ENCODE data around the gene STRN4.
"Not testable (repeated sequence)": the region's sequence is repeated elsewhere in the genome, so short reads cannot be mapped to it uniquely, and the experiment has no call there.

STRN4 gene

GRCh38 chr19:46768746-46769145, 22.5 kb upstream of the STRN4 start:
- H3K27me3 ChIP-seq (ENCODE audit: control insufficient read depth in 1 of 2, insufficient read depth in 2 of 2, low read length in 2 of 2); H3K4me1 ChIP-seq (ENCODE audit: control insufficient read depth, insufficient read depth, low read length); H3K9me3 ChIP-seq (ENCODE audit: control insufficient read depth in 2 of 2, low read length in 2 of 2); H3K4me3 ChIP-seq (ENCODE audit: low read length in 2 of 2); H3K36me3 ChIP-seq (ENCODE audit: control insufficient read depth in 2 of 2, insufficient read depth in 2 of 2, low read length in 2 of 2); H3K27ac ChIP-seq (ENCODE audit: low read length): not testable (repeated sequence)
- peak overlapping the region in 1 of 2 donors; percentile 13 for H3K9ac ChIP-seq (ENCODE audit: low read length in 2 of 2)

- Histone ChIP-seq H3K4me1 (ENCODE audit: control insufficient read depth, insufficient read depth, low read length) (peaks cover 2% of the 10 kb centered on the region), H3K36me3 (ENCODE audit: control insufficient read depth in 2 of 2, insufficient read depth in 2 of 2, low read length in 2 of 2) (no peaks in the 10 kb centered on the region), H3K27me3 (ENCODE audit: control insufficient read depth in 1 of 2, insufficient read depth in 2 of 2, low read length in 2 of 2) (no peaks in the 10 kb centered on the region), H3K27ac (ENCODE audit: low read length) (no peak overlapping the region), H3K9me3 (ENCODE audit: control insufficient read depth in 2 of 2, low read length in 2 of 2) (no peaks in the 10 kb centered on the region), H3K4me3 (ENCODE audit: low read length in 2 of 2) (no peak overlapping the region), H3K9ac (ENCODE audit: low read length in 2 of 2) (no peak overlapping the region)
Observed at GRCh38 chr19:46766569-46767317, 20.5 kb upstream of the STRN4 start.

DNA sequence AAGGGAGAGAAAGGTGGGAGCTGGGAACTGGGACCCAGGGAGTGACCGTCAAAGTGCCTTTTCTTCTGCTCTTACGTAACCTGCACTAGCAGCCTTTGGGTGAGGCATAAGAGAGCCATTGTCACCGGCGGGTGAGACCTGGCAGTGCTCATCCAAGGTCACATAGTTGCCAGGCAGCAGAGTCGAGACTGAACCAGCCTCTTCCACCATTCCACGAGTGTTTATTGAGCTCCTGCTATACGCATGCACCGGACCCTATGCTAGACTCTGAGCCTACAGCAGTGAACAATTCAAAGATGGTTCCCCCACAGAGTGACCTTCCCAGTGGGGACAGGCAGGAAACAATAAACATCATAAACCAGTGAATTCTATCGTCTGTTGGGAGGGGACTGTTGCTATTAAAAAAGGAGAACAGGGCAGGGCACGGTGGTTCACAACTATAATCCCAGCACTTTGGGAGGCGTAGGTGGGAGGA, 18.6 kb upstream of the STRN4 start:
- H3K27ac ChIP-seq (ENCODE audit: low read length): no peak overlapping the region
- H3K4me1 ChIP-seq (ENCODE audit: control insufficient read depth, insufficient read depth, low read length): peaks cover 2% of the 10 kb centered on the region
- no peak overlapping the region for H3K9ac ChIP-seq (ENCODE audit: low read length in 2 of 2)
- H3K4me3 ChIP-seq (ENCODE audit: low read length in 2 of 2): no peak overlapping the region
- H3K36me3 ChIP-seq (ENCODE audit: control insufficient read depth in 2 of 2, insufficient read depth in 2 of 2, low read length in 2 of 2): no peaks in the 10 kb centered on the region
- H3K9me3 ChIP-seq (ENCODE audit: control insufficient read depth in 2 of 2, low read length in 2 of 2): no peaks in the 10 kb centered on the region
- H3K27me3 ChIP-seq (ENCODE audit: control insufficient read depth in 1 of 2, insufficient read depth in 2 of 2, low read length in 2 of 2): no peaks in the 10 kb centered on the region

DNA sequence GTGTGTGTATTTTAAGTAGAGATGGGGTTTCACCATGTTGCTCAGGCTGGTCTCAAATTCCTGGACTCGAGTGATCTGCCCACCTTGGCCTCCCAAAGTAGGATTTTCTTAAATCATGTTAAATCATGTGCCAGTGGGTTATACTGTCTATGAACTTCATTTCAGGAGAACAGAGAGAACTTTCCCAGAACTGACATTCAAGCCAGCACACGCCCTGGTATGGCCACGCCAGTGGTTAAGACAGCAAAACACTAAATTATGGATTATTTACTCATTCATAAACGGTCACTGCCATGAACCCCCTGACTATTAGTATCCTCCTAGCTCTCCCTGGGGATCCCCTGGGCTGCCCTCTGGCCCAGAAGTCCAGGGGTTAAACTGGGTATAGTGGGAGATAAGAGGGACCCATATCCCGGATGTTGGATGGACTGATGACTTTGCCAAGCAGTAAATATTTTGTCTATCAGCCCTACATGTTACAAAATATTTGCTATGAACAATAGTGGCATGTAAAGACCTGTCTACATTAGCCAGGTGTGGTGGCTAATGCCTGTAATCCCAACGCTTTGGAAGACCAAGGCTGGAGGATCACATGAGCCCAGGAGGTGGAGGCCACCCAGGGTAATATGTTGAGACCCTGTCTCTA, 16.1 kb upstream of the STRN4 start:
- Histone ChIP-seq H3K27ac (ENCODE audit: low read length) (no peak overlapping the region), H3K27me3 (ENCODE audit: control insufficient read depth in 1 of 2, insufficient read depth in 2 of 2, low read length in 2 of 2) (no peaks in the 10 kb centered on the region)

GRCh38 chr19:46761418-46761831, 15.2 kb upstream of the STRN4 start:
- Histone ChIP-seq H3K27me3 (ENCODE audit: control insufficient read depth in 1 of 2, insufficient read depth in 2 of 2, low read length in 2 of 2) (no peaks in the 10 kb centered on the region), H3K4me1 (ENCODE audit: control insufficient read depth, insufficient read depth, low read length) (peaks cover 7% of the 10 kb centered on the region), H3K9me3 (ENCODE audit: control insufficient read depth in 2 of 2, low read length in 2 of 2) (no peaks in the 10 kb centered on the region), H3K27ac (ENCODE audit: low read length) (no peak overlapping the region), H3K4me3 (ENCODE audit: low read length in 2 of 2) (no peak overlapping the region), H3K36me3 (ENCODE audit: control insufficient read depth in 2 of 2, insufficient read depth in 2 of 2, low read length in 2 of 2) (peaks cover 0 to 4% of the 10 kb centered on the region in 2 donors), H3K9ac (ENCODE audit: low read length in 2 of 2) (no peak overlapping the region)

More for the DNA sequence above, 16.1 kb upstream of the STRN4 start:
- Histone ChIP-seq H3K36me3 (ENCODE audit: control insufficient read depth in 2 of 2, insufficient read depth in 2 of 2, low read length in 2 of 2) (no peaks in the 10 kb centered on the region), H3K4me3 (ENCODE audit: low read length in 2 of 2) (no peak overlapping the region), H3K9ac (ENCODE audit: low read length in 2 of 2) (no peak overlapping the region), H3K9me3 (ENCODE audit: control insufficient read depth in 2 of 2, low read length in 2 of 2) (no peaks in the 10 kb centered on the region), H3K4me1 (ENCODE audit: control insufficient read depth, insufficient read depth, low read length) (peaks cover 4% of the 10 kb centered on the region)

GRCh38 chr19:46760897-46761296, 14.6 kb upstream of the STRN4 start:
- H3K9me3 ChIP-seq (ENCODE audit: control insufficient read depth in 2 of 2, low read length in 2 of 2); H3K27ac ChIP-seq (ENCODE audit: low read length); H3K27me3 ChIP-seq (ENCODE audit: control insufficient read depth in 1 of 2, insufficient read depth in 2 of 2, low read length in 2 of 2); H3K4me3 ChIP-seq (ENCODE audit: low read length in 2 of 2); H3K36me3 ChIP-seq (ENCODE audit: control insufficient read depth in 2 of 2, insufficient read depth in 2 of 2, low read length in 2 of 2); H3K4me1 ChIP-seq (ENCODE audit: control insufficient read depth, insufficient read depth, low read length); H3K9ac ChIP-seq (ENCODE audit: low read length in 2 of 2): not testable (repeated sequence)

- Histone ChIP-seq H3K9me3 (ENCODE audit: control insufficient read depth in 2 of 2, low read length in 2 of 2) (no peaks in the 10 kb centered on the region), H3K9ac (ENCODE audit: low read length in 2 of 2) (no peak overlapping the region), H3K4me3 (ENCODE audit: low read length in 2 of 2) (no peak overlapping the region), H3K36me3 (ENCODE audit: control insufficient read depth in 2 of 2, insufficient read depth in 2 of 2, low read length in 2 of 2) (peaks cover 0 to 7% of the 10 kb centered on the region in 2 donors), H3K4me1 (ENCODE audit: control insufficient read depth, insufficient read depth, low read length) (peaks cover 9% of the 10 kb centered on the region), H3K27me3 (ENCODE audit: control insufficient read depth in 1 of 2, insufficient read depth in 2 of 2, low read length in 2 of 2) (no peaks in the 10 kb centered on the region), H3K27ac (ENCODE audit: low read length) (no peak overlapping the region)
Observed at GRCh38 chr19:46760363-46760762, 14.1 kb upstream of the STRN4 start.

- Histone ChIP-seq H3K36me3 (ENCODE audit: control insufficient read depth in 2 of 2, insufficient read depth in 2 of 2, low read length in 2 of 2) (peaks cover 0 to 7% of the 10 kb centered on the region in 2 donors), H3K9ac (ENCODE audit: low read length in 2 of 2) (no peak overlapping the region), H3K27ac (ENCODE audit: low read length) (no peak overlapping the region)
Observed at GRCh38 chr19:46759817-46760333, 13.6 kb upstream of the STRN4 start.

DNA sequence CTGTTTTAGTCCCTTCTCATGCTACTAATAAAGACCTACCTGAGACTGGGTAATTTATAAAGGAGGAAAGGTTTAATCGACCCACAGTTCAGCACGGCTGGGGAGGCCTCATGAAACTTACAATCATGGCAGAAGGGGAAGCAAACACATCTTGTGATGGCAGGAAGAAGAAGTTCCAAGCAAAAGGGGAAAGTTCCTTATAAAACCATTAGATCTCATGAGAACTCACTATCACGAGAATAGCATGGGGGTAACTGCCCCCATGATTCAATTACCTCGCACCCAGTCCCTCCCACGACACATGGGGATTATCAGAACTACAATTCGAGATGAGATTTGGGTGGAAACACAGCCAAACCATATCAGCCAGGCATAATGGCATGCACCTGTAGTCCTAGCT, 13.0 kb upstream of the STRN4 start:
- H3K9ac ChIP-seq (ENCODE audit: low read length in 2 of 2): no peak overlapping the region
- H3K4me3 ChIP-seq (ENCODE audit: low read length in 2 of 2): no peak overlapping the region
- H3K36me3 ChIP-seq (ENCODE audit: control insufficient read depth in 2 of 2, insufficient read depth in 2 of 2, low read length in 2 of 2): peaks cover 0 to 7% of the 10 kb centered on the region in 2 donors
- H3K4me1 ChIP-seq (ENCODE audit: control insufficient read depth, insufficient read depth, low read length): peaks cover 11% of the 10 kb centered on the region
- H3K27ac ChIP-seq (ENCODE audit: low read length): no peak overlapping the region
- no peaks in the 10 kb centered on the region for H3K9me3 ChIP-seq (ENCODE audit: control insufficient read depth in 2 of 2, low read length in 2 of 2)
- H3K27me3 ChIP-seq (ENCODE audit: control insufficient read depth in 1 of 2, insufficient read depth in 2 of 2, low read length in 2 of 2): no peaks in the 10 kb centered on the region

More at GRCh38 chr19:46759817-46760333, 13.6 kb upstream of the STRN4 start:
- Histone ChIP-seq H3K4me3 (ENCODE audit: low read length in 2 of 2) (no peak overlapping the region), H3K4me1 (ENCODE audit: control insufficient read depth, insufficient read depth, low read length) (peaks cover 11% of the 10 kb centered on the region), H3K27me3 (ENCODE audit: control insufficient read depth in 1 of 2, insufficient read depth in 2 of 2, low read length in 2 of 2) (no peaks in the 10 kb centered on the region), H3K9me3 (ENCODE audit: control insufficient read depth in 2 of 2, low read length in 2 of 2) (no peaks in the 10 kb centered on the region)

DNA sequence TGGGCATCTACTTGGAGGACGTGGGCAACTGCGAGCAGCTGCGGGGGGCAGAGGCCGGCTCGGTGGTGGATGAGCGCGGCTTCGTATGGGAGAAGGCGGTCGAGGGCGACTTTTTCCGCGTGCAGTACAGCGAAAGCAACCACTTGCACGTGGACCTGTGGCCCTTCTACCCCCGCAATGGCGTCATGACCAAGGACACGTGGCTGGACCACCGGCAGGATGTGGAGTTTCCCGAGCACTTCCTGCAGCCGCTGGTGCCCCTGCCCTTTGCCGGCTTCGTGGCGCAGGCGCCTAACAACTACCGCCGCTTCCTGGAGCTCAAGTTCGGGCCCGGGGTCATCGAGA, 10.3 kb upstream of the STRN4 start:
- Histone ChIP-seq H3K36me3 (ENCODE audit: control insufficient read depth in 2 of 2, insufficient read depth in 2 of 2, low read length in 2 of 2) (peaks cover 0 to 16% of the 10 kb centered on the region in 2 donors), H3K27ac (ENCODE audit: low read length) (no peak overlapping the region), H3K9ac (ENCODE audit: low read length in 2 of 2) (no peak overlapping the region), H3K4me3 (ENCODE audit: low read length in 2 of 2) (no peak overlapping the region), H3K27me3 (ENCODE audit: control insufficient read depth in 1 of 2, insufficient read depth in 2 of 2, low read length in 2 of 2) (no peaks in the 10 kb centered on the region), H3K9me3 (ENCODE audit: control insufficient read depth in 2 of 2, low read length in 2 of 2) (no peaks in the 10 kb centered on the region), H3K4me1 (ENCODE audit: control insufficient read depth, insufficient read depth, low read length) (peaks cover 11% of the 10 kb centered on the region)

All from stomach smooth muscle (tissue), 2 donors.